ENCODE measurements around the gene NXNL1.
"Not testable (repeated sequence)": the region's sequence is repeated elsewhere in the genome, so short reads cannot be mapped to it uniquely, and the experiment has no call there.

NXNL1 gene

GRCh38 chr19:17486545-17487240, 26.0 kb upstream of the NXNL1 start:
- DNase-seq (ENCODE audit: low spot score) (no peak), FAIRE-seq (no peak)

GRCh38 chr19:17484520-17485185, 23.9 kb upstream of the NXNL1 start:
- no peak for FAIRE-seq
- no peak for DNase-seq (ENCODE audit: low spot score)

DNA sequence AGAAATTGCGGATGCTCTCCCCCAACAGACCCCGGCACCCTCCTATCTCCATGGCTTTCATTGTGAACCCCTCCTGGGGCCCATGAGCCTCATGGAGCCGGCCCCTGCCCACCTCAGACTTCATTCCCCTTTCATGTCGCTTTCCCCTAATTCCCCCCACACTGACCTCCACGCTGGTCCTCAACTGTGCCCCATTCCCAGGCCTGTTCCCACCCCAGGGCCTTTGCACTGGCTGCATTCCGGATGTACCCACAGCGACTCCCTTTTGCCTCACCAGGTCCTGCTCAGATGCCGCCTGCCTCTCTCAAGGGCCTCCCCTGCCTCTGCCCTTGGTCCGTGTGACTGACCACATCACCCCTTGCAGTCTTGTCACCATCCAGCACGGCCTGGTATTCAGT, 22.9 kb upstream of the NXNL1 start:
- DNase-seq (ENCODE audit: low spot score) (no peak), FAIRE-seq (no peak)

DNA sequence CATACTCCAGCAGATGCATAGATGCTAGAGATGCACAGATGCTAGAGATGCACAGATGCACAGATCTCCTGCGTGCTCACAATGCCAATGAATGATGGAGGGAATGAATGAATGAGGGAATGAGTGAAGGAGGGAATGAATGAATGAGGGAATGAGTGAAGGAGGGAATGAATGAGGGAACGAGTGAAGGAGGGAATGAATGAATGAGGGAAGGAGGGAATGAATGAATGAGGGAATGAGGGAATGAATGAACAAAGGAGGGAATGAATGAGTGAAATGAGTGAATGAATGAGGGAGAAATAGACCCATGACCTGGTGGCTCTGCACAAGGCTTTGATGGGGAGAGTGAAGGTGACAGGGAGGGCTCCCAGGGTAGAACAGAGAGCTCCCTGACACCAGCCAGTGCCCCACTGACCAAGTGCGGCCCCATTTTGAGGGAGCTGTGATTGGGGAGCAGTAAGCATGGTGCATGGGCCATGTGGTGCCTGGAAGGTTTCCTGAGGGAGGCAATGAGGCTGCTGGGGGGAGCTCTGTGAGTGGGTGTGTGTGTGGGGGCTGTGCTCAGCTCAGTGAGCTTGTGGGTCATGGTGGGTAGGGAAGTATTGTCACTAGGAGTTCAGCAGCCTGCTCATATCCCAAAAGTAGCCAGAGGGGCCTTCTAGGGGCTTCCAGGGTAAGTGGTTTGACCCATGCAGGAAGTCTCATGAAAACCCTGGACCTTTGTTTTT, 22.3 kb upstream of the NXNL1 start:
- FAIRE-seq (no peak), DNase-seq (ENCODE audit: low spot score) (no peak)

DNA sequence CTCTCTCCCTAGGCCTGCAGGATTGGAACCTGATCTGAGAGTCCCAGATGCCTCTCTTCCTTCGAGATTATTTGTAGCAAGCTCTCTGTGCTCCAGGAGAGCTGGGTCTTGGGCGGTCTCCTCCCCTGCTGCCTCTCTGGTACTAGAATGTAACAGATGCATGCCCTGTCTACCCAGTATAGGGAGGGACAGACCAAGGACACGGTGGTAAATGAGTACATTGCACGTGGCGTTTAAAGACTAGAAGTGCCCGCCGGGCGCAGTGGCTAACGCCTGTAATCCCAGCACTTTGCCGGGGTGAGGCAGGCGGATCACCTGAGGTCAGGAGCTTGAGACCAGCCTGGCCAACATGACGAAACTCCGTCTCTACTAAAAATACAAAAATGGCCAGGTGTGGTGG, 21.3 kb upstream of the NXNL1 start:
- DNase-seq (ENCODE audit: low spot score) = no peak

GRCh38 chr19:17479325-17479791, 18.6 kb upstream of the NXNL1 start:
- DNase-seq (ENCODE audit: low spot score) (no peak), FAIRE-seq (no peak)

More for the DNA sequence above, 21.3 kb upstream of the NXNL1 start:
- FAIRE-seq = no peak

- DNase-seq (ENCODE audit: low spot score) (no peak), FAIRE-seq (no peak)
These were observed 14.9 kb upstream of the NXNL1 start for GRCh38 chr19:17475541-17476115.

DNA sequence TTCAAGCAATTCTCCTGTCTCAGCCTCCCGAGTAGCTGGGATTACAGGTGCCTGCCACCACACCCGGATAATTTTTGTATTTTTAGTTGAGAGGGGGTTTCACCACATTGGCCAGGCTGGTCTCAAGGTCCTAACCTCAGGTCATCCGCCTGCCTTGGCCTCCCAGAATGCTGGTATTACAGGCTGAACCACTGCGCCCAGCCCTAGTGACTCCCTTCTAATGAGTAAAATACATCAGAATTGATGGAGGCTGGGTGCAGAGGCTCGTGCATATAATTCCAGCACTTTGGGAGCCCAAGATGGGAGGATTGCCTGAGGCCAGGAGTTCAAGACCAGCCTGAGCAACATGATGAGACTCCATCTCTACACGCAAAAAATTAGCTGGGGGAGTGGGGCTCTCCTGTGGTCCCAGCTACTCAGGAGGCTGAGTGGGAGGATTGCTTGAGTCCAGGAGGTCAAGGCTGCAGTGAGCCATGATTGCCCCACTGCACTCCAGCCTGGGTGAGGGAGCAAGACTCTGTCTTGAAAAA, 14.3 kb upstream of the NXNL1 start:
- FAIRE-seq; DNase-seq (ENCODE audit: low spot score): not testable (repeated sequence)

DNA sequence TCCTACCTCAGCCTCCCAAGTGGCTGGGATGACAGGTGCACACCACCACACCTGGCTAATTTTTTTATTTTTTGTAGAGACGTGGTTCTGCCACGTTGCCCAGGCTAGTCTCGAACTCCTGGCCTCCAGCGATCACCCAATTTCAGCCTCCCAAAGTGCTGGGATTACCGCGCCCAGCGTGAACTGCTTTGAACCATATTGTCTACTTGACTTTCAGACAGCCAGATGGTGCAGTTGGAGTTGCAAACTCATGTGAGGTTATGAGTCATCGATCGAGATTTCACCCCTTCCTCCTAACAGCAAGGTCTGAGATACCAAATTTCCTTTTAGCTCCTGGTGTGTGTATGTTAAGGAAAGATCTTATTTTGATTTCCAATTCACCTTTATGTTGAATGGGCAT, 12.3 kb upstream of the NXNL1 start:
- DNase-seq (ENCODE audit: low spot score) (no peak), FAIRE-seq (no peak)

DNA sequence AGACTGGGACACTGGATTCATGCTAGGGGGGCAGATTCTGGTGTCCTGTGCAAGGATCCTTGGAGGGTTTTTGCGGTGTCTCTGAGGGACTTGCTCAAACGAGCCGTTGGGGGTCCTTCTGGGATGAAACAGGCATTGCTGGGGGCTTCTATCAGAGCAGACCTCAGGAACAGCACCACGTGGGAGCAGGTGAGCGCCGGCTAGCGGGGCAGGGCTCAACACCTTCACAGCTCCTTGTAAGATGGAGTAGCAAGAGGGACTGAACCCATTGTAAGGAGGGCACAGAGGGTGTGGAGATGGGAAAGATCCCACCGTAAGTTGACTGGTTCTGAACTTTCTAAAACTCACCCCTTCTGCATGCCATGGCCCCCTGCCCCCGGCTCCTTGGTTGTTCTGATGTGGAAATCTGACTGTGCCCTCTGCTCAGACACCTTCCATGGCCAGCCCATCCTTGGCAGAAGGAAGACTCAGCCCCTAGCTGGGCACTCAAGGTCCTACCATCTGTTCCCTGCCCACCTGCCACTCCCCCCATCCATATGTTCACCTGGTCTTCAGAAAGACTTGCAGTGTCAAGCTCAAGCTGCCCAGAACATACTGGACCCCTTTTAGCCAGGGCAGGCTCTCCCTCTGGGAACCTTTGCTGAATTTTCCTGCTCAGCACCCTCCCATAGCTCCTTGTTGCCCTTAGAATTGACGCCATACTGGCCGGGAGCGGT, 10.8 kb upstream of the NXNL1 start:
- DNase-seq (ENCODE audit: low spot score) (no peak), FAIRE-seq (no peak)

DNA sequence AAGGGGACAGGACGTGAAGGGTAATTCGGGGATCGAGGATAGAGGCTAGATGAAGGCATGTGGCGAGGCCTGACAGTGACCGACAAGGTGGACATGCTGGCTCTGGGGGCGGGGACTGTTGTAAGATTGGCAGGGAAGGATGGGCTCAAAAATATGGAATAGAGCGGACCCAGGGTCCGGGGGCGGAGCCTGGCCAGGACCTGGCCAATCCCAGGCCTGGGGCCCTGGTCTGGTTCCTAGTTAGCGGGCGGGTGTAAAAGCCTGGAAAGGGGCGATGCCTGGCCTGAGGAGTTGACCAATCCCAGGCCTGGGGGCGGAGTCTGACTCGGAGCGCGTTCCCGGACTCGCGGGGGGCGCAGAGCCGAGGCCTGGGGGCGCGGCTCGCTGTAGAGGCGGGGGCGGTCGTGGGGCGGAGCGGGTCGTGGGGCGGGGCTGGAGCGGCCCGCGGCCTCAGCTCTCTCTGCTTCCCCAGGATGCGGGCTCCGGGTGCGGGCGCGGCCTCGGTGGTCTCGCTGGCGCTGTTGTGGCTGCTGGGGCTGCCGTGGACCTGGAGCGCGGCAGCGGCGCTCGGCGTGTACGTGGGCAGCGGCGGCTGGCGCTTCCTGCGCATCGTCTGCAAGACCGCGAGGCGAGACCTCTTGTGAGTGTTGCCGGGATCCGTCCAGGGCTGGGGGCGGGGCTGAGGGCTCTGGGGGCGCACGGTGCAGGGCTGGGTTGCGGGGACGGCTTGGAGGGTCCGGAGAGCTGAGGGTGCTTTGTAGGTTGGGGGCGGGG, 9.5 kb upstream of the NXNL1 start, which contains the start of gene SLC27A1:
Gene SLC27A1 (plus strand): TSS at position 457 of the 774 bp plus-strand sequence. CDS start 17 bp downstream, at position 474.
- FAIRE-seq (peak; percentile 79), DNase-seq (ENCODE audit: low spot score) (peak; percentile 92)

- FAIRE-seq (no peak), DNase-seq (ENCODE audit: low spot score) (no peak)
These were observed 8.8 kb upstream of the NXNL1 start for GRCh38 chr19:17469481-17470067.

DNA sequence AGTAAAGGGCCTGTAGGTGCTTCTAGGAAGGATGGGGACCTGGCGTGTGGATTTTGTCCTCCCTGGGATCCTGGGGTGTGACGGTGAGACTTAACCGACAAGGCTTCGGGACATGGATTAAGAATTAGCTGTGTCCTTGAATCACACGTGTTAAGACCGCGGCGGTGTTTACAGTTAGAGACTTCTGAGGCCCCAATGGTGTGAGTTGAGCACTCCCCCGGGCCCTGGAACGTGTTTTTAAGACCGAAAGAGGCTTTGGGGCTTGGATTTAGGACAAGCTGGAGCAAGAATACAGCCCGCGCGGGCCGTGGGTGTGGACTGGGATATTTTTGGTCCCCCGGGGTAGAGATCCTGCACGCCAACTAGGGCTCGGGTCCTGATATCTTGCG, 8.4 kb upstream of the NXNL1 start:
- FAIRE-seq (no peak), DNase-seq (ENCODE audit: low spot score) (no peak)

DNA sequence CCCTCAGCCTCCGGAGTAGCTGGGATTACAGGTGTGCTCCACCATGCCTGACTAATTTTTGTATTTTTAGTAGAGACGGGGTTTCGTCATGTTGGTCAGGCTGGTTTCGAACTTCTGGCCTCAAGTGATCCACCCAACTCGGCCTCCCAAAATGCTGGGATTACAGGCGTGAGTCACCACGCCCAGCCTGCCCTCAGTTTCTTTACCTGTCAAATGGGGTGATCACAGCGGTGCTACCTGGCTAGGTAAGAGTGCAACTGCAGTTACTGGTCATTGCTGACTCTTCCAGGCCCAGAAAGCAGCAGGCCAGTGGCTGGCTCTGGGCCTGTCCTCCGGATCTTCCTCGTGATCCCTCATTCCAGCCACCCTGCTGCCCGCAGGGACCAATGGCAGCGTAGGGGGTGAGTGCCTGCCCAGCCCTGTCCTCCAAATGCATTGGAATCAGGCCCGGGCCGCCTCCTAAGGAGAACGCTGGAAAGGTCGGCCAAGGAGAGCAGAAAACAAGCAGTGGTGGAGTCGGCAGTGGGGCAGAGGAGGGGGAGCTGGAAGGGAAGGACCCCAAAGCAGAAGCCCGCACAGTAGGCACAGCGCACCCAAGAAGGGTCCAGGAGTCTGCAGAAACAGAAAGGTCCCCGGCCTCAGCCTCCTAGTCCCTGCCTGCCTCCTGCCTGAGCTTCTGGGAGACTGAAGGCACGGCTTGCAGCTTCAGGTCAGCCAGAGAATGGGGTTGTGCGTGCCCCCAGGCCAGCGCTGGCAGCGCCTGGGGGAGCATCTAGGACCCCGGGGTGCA, 7.8 kb upstream of the NXNL1 start:
- FAIRE-seq (no peak), DNase-seq (ENCODE audit: low spot score) (no peak)

DNA sequence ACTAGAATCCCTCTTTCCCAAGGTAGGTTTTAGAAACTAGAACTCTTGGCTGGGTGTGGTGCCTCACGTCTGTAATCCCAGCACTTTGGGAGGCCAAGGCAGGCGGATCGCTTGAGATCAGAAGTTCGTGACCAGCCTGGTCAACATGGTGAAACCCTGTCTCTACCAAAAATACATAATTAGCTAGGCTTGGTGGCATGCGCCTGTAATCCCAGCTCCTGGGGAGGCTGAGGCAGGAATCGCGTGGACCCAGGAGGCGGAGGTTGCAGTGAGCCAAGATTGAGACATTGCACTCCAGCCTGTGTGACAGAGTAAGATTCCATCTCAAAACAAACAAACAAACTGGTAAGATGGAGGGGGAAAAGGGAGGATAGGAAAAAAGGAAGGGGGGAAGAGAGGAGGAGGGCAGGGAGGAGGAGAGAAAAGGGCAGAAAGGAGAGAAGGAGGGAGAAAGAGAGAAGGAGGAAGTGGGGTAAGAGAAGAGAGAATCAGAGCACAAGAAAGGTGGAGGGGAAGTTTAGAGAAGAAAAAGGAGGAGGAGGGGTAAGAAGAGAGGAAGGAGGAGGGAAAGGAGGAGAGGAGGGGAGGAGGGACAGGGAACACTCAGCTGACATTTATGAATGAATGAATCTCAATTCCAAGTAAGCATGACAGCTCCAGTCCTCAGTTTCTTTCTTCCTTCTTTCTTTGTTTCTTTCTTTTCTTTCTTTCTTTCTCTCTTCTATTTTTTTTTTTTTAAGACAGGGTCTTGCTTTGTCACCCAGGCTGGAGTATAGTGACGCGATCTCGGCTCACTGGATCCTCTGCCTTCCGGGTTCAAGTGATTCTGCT, 7.0 kb upstream of the NXNL1 start:
- FAIRE-seq = no peak
- no peak for DNase-seq (ENCODE audit: low spot score)

DNA sequence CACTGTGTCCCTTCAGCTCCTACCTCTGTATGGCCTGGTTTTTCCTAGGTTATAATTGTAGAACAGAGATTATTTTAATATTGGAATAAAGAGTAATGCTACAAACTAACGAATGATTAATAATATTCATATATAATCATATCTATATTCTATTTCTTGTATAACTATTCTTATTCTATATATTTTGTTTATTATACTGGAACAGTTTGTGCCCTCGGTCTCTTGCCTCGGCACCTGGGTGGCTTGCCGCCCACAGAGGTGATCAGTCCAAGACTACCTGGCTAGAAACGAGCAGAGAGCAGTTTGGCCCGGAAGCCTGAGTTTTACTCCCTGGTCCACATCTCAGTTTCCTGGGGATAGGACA, 5.7 kb upstream of the NXNL1 start:
- DNase-seq (ENCODE audit: low spot score) = no peak
- no peak for FAIRE-seq

DNA sequence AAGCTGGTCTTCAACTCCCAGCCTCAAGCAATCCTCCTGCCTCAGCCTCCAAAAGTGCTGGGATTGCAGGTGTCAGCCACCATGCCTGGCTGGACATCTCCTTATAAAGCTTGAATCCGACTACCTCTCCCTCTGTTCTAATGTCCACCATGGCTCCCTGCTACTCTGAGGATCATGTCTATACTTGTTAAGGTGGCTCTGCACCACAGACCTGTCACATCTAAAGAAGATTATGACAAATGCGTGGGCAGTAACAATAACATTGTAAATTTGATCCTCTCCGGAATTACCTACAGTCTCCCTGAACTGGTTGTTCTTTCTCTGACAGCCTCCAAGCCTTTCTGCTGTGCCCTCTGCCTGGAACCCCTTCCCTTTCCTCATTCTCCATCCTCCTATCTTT, 1.8 kb downstream of the NXNL1 start:
- FAIRE-seq (no peak), DNase-seq (ENCODE audit: low spot score) (no peak)

GRCh38 chr19:17457616-17458015, 3.1 kb downstream of the NXNL1 start:
- no peak for FAIRE-seq
- no peak for DNase-seq (ENCODE audit: low spot score)
